ENCODE measurements around the gene LUC7L2.
"Not testable (repeated sequence)": the region's sequence is repeated elsewhere in the genome, so short reads cannot be mapped to it uniquely, and the experiment has no call there.

The LUC7L2 gene

DNA sequence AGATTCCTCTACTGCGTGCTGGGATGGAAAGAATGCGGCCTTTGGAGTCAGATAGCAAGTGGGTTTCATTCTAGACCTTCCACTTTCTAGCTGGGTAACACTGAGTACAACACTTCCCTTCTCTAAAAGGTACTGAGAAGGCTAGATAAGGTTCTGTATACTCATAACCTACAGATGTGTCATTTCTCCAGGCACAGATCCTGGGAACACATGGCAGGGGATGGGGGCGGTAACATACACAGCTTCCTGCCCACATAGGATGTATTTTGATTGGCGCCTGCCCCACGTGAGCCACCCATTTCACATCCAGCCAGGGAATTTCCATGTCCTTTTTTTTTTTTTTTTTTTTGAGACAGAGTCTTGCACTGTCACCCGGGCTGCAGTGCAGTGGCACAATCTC is 91.9 kb downstream of the LUC7L2 start:
- DNase-seq (ENCODE audit: low spot score), result no peak

DNA sequence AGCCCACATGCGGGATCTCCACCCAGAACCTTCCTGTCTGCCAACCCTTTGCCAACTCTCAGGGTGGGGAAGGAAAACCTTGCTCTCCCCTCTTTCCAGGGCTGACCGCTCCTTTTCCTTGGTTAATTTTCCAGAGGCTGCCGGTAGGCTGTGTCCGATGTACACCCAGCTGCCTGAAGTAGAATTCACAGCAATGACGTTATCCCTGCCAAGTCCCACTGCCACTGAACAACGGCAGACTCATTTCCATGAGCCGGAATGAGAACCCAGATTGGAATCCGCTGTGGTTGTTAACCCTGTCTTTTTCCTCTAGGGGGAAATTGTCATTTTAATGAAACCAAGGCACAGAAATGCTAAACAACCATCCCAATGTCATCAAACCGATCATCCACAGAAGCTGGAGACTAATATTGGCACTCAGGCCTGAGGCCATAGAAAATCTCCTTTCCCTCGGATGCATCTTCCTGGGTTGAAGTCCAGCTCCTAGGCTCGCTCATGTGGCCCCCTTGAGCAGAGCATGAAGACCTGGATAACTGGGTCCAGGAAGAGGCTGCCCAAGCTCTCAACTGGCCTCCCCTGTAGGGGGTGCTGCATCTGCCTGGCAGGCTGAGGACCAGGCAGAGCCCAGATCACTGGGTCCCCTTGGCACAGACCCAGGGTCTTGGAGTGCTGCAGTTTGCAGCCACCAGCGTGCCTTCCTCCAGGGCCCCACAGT is 93.4 kb downstream of the LUC7L2 start:
- DNase-seq (ENCODE audit: low spot score), result no peak

GRCh38 chr7:139453673-139454321 is 94.1 kb downstream of the LUC7L2 start:
- no peak for DNase-seq (ENCODE audit: low spot score)

DNA sequence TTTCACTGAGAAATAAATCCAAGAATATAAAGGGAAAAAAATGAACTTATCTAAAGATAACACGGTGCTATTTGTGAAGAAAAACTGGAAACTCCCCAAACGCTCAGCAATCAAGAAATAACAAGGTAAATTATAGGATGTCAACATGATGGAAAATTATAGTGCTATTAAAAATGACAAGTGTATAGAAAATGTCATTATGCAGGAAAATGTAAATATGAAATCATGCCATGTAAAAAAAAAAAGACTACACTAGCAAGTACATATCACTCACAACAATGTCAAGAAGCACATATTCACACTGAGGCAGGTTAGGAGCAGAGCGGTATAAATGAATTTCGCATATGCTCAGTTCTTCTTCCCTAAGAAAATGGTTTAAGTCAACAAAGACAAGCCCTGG is 96.1 kb downstream of the LUC7L2 start:
- no peak for DNase-seq (ENCODE audit: low spot score)

DNA sequence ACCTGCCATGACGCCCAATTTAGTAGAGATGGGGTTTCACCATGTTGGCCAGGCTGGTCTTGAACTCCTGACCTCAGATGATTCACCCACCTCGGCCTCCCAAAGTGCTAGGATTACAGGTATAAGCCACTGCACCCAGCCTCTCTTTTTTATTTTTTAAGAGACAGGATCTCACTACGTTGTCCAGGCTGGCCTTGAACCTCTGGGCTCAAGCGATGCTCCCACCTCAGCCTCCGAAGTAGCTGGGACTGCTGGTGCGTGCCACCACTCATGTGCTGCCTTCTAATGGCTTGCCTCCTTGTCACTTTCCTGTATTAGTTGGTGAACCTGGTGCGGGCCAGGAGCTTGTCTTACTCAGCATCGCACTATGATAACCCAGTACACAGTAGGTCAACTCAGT is 96.8 kb downstream of the LUC7L2 start:
- no peak for DNase-seq (ENCODE audit: low spot score)

GRCh38 chr7:139457153-139457946 is 97.7 kb downstream of the LUC7L2 start:
- DNase-seq (ENCODE audit: low spot score), result no peak

DNA sequence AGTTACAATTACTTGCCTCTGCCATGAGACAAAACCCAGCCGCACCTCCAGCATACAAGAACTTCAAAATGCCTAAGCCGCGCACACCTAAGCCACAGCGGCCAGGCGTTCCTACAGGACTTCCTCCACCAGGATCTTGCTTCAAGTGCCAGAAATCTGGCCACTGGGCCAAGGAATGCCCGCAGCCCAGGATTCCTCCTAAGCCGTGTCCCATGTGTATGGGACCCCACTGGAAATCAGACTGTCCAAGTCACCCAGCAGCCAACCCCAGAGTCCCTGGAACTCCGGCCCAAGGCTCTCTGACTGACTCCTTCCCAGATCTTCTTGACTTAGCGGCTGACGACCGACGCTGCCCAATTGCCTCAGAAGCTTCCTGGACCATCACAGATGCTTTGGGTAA is 103.7 kb downstream of the LUC7L2 start:
- not testable (repeated sequence) for DNase-seq (ENCODE audit: low spot score)

DNA sequence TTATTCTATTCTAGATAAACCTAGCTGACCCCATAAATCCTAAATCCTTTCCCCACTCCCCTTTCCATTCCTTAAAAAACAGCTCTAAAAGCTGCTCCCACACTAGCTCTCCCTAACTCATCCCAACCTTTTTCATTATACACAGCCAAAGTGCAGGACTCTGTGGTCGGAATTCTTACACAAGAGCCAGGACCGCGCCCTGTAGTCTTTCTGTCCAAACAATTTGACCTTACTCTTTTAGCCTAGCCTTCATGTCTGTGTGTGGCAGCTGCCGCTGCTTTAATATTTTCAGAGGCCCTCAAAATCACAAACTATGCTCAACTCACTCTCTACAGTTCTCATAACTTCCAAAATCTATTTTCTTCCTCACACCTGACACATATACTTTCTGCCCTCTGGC is 104.8 kb downstream of the LUC7L2 start:
- DNase-seq (ENCODE audit: low spot score), result not testable (repeated sequence)

DNA sequence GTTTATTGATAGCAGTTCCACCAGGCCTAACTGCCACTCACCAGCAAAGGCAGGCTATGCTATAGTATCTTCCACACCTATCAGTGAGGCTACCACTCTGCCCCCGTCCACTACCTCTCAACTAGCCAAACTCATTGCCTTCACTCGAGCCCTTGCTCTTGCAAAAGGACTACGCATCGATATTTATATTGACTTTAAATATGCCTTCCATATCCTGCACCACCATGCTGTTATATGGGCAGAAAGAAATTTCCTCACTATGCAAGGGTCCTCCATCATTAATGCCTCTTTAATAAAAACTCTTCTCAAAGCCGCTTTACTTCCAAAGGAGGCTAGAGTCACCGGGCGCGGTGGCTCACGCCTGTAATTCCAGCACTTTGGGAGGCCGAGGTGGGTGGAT is 105.4 kb downstream of the LUC7L2 start:
- not testable (repeated sequence) for DNase-seq (ENCODE audit: low spot score)

DNA sequence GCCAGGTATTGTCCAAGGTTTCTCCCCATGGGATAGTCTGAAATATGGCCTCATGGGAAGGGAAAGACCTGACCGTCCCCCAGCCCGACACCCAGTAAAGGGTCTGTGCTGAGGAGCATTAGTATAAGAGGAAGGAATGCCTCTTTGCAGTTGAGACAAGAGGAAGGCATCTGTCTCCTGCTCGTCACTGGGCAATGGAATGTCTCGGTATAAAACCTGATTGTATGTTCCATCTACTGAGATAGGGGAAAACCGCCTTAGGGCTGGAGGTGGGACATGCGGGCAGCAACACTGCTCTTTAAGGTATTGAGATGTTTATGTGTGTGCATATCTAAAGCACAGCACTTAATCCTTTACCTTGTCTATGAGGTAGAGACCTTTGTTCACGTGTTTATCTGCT is 108.0 kb downstream of the LUC7L2 start:
- not testable (repeated sequence) for DNase-seq (ENCODE audit: low spot score)

DNA sequence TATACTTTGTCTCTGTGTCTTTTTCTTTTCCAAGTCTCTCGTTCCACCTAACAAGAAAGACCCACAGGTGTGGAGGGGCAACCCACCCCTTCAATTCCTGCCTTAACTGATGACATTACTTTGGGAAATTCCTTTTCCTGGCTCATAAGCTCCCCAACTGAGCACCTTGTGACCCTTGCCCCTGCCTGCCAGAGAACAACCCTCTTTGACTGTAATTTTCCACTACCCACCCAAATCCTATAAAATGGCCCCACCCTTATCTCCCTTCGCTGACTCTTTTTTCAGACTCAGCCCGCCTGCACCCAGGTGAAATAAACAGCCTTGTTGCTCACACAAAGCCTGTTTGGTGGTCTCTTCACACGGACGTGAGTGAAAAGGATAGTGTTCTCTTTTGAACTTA is 108.6 kb downstream of the LUC7L2 start:
- not testable (repeated sequence) for DNase-seq (ENCODE audit: low spot score)

GRCh38 chr7:139471740-139472353 is 112.2 kb downstream of the LUC7L2 start:
- DNase-seq (ENCODE audit: low spot score), result no peak

Data from germinal center (tissue), 1 donor.